ENCODE data around the gene TCF7L1.
"Not testable (repeated sequence)": the region's sequence is repeated elsewhere in the genome, so short reads cannot be mapped to it uniquely, and the experiment has no call there.

The TCF7L1 gene

DNA sequence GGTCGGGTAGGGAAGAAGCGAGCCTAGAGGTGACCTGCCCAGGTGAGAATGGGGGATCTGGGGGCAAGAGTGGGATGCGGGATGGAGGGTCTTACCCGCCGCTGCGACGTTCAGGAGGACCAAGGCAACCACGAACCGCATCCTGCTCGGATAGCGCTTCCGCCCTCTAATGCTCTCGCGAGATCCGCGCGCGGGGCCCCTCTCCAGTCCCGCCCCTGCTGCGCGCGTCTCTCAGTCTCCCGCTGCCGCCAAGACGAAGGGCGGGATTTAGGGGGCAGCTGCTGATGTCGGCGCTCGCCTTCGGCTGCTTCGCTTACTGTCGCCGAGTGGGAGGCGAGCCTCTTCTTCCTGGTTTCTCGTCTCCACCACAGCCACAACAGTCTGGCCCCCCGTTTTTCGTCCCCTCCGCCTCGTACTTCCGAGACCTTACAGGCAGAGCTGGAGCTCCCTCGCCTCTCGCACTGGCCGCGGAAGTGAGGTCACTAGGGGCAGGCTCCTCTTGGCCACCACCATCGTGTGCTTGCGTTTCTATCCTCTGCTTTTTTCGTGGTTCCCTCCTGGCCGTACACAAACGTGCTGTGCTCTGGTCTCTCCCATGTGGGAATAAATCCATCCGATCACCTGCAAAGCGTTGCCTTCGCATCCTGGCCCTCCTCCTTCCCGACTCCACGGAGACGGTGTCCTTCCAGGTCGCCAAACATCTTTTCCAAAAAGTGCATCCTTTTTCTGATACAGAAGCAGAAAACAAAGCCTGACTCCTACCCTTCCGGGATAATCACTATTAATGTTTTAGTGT lies 194.8 kb downstream of the TCF7L1 start, which contains the start of gene TGOLN2:
TSS of gene TGOLN2 (minus strand) at position 168 of the 796 bp plus-strand sequence. CDS start at position 141, 27 bp downstream.
- DNase-seq = peak; percentile 88

DNA sequence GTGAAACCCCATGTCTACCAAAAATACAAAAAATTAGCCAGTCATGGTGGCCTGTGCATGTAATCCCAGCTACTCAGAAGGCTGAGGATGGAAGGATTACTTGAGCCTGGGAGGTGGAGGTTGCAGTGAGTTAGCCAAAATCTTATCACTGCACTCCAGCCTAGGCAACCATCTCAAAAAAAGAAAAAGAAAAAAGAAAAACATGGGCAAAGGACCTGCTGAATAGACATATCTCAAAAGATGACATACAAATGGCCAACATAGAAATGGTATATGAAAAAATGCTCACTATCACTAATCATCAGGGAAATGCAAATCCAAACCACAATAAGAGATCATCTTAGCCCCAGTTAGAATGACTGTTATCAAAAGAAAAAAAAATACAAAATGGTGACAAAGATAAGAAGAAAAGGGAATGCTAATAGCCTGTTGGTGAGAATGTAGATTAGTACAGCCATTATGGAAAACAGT lies 196.0 kb downstream of the TCF7L1 start:
- DNase-seq = no peak

DNA sequence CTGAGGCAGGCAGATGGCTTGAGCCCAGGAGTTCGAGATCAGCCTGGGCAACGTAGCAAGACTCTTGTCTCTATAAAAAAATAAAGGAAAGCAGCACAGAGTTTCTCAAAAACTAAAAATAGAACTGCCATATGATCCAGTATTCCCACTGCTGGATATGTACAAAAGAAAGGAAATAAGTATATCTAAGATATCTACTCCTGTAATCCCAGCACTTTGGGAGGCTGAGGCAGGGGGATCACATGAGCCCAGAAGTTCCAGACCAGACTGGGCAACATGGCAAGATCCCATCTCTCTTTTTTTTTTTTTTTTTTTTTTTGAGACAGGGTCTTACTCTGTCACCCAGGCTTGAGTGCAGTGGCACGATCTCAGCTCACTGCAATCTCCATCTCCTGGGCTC lies 196.5 kb downstream of the TCF7L1 start:
- not testable (repeated sequence) for DNase-seq

GRCh38 chr2:85330839-85331636 lies 197.8 kb downstream of the TCF7L1 start:
- no peak for DNase-seq

GRCh38 chr2:85333877-85334276 lies 200.7 kb downstream of the TCF7L1 start:
- not testable (repeated sequence) for DNase-seq

GRCh38 chr2:85334928-85335327 lies 201.7 kb downstream of the TCF7L1 start:
- DNase-seq = no peak

DNA sequence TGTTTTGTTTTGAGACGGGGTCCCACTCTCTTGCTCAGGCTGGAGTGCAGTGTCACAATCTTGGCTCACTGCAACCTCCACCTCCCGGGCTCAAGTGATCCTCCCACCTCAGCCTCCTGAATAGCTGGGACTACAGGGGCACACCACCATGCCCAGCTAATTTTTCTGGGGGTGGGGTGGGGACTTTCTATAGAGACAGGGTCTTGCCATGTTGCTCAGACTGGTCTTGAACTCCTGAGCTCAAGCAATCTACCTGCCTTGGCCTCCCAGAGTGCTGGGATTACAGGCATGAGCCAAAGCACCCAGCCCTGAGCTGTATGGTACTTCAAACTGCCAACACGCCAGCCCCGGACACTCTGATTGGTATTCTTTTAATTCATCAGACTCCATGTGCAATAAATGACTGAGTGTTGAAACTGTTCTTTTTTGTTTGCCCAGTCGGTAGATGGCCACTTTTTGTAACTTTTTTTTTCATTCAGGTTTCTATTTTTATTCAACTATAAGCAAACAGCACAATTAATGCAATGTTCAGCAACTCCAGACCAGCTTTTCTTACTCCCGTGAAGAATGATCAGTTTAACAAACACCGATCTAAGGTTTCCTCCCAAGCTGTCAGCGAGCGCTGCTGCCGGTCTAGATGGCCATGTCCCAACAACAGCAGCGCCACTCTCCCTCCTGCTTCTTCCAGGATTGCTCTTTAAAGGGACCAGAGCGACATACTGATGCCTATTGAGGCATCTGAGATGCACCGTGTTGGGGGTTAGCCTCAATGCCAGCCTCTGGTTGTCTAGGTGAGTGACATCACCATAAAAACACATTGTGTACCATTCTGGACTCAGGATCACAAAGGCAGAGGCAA lies 207.1 kb downstream of the TCF7L1 start:
- DNase-seq = no peak

GRCh38 chr2:85341269-85342029 lies 208.3 kb downstream of the TCF7L1 start:
- DNase-seq = no peak

DNA sequence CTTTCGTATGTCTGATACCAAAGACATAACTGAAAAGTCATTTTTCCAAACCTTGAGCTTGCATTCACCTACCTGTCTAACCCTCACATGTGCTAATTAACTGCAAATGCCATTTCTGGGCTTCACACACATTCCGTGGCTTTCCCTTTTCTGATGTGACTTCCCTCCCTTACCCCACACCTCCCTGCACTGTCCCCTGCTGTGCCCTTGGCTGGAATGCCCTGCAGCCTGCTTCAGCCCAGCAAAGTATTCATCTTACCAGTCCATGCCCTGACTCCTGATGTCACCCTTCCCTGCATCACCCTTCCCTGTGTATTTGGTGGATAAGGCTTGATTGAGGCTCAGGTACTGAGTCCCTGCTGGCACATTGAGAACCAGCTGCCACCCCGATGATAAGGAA lies 209.0 kb downstream of the TCF7L1 start:
- no peak for DNase-seq

DNA sequence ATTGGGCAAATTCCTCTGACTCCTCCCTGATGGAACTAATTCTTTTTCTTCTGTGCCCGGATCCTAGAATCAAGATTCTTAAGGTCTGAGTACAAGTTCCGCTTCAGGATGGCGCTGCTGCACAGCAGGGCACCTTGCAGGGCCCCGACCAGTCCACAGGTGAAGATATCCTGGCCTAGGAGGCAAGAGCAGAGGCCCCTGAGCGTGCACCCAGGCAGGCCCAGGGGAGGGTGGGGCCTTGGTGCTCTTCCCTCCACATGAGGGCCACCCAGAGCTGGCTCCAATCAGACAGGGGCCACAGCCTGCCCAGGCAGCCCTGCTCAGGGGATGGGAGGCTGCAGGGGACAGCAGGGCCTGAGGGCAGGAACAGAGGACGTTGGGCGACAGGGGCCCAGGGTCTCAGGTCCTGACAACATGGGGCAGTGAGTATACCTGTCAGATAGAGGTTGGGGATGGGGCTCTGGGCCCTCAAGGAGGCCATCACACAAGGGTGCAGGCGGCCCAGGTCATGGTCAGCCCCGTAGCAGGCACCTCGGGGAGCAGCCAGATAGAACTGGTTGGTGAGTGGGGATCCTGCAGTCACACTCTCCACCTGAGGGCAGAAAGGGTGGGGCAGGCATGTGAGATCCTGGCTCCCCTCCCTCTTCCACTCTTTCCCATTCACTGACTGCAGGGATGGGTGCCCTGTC lies 210.2 kb downstream of the TCF7L1 start:
- not testable (repeated sequence) for DNase-seq

DNA sequence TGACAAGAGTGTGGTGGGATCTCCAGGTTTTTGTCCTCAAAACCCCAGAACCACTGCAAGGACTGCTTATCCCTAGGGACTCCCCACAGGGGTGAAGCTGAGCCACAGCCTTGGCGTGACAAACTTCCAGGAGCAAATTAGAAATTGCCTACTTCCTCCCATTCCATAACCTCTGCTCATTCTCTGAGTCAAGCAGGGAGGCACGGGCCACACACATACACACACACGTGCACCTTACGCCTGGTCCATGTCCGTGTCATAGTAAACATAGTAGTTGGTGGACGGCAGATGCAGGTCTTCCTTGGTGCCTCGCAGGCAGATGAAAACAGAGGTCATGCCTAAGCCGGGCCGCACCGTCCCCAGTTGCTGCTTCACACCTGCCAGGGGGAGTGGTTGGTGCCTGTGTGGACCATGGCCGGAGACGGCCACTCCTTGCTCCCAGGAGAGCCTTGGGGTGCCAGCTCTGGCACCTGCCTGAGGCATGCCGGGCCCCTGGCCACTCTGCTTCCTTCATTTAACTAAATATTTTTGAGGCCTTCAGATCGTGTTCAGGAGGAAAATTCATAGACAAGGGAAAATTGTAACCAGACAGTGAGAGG lies 211.3 kb downstream of the TCF7L1 start:
- no peak for DNase-seq

- DNase-seq = no peak
These were observed 214.4 kb downstream of the TCF7L1 start for GRCh38 chr2:85347599-85347998.

DNA sequence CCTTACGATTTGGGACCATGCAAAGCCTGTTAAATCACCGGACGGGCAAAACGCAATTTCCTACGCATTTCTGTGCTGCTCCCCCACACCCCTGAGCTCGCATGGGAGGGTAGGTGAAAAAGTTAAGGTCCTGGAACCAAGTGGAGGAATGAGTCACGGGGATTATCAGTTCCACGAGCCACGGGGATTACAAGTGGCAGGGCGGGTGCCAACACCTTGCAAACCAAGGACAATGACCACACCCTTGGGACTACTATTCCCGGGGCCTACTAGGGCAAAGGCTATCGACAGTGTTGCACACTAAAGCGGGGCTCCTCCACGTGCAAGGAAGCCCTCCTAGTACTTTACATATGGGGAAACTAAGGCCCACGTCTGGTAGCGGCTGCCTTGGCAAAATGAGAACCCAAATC lies 220.7 kb downstream of the TCF7L1 start:
- peak; percentile 14 to 18 for DNase-seq

DNA sequence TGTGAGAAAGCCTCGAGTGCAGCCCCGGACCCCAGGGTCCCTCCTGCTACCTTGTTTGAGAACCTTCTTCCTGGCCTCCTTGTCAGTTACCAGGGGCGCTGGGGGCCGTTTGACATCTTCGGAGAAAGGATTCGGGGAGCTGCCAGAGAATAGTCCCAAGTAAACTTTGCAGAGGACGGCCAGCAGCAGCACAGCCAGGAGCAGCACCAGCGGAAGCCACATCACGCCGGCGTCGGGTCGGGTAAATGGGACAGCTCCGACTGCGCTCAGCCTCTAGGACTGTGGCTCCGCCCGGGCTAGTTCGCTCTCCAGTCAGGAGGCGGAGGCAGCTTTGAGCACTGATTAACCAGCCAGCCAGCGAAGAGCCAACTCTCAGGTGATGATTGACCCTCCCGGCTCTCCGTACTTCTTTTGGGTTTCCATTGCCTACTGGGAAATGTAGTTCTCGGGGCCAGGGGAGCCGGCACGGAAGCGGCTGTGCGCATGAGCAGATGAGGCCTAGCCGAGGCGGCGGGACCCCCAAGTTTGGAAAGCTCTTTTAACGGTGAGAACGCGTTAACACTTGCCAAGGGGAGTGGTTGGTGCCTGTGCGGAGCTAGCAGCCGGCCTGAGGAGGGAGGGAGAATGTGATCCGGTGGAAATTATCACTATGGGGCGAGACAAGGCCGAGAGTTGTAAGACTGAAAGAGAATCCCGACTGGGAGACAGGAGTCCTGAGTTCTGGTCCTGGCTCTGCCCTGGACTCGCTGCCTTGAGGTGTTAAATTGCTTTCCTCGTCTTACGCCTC lies 221.3 kb downstream of the TCF7L1 start, which contains the start of the genes ELMOD3 and RETSAT:
TSS of gene ELMOD3 (plus strand) at position 484 of the 787 bp plus-strand sequence. CDS start 2,430 bp downstream, outside the sequence.
TSS of gene RETSAT (minus strand) at position 243 of the 787 bp plus-strand sequence. CDS start at position 222, 21 bp downstream.
- DNase-seq = peak; percentile 97 to 98

DNA sequence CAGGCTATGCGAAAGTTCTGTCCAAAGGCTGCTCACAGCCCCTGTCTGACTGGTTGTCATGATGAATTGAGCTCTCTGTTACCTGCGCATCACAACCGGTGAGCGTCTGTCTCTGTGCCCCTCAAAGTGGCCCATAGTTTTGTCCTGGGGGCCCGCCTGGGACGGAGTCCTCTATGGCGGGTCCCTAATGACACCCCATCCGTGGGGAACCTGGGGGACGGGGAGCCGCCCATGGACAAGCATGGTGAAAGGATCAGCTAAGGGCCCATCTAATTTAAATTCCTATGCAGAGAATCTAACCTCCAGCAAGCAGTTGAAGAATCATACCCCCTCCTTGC lies 221.8 kb downstream of the TCF7L1 start:
- no peak for DNase-seq

DNA sequence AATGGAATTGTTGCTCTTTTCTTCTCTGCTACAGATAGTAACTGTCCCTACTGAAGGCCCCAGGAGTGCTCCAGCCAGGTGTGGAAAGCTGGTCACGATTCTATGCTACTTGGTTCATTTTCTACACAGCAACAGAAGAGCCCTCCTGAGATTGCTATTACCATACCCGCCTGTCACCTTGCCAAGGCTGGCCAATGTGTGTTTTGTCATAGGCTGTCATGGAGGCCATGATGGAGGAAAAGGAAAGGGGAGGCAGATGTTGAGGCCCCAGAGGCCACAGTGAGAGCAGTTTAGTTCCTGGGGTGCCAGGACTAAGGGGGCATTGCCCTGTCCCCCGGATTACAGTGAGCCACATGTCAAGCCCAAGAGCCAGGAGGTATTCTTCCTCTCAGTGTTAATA lies 222.3 kb downstream of the TCF7L1 start:
- DNase-seq = no peak

DNA sequence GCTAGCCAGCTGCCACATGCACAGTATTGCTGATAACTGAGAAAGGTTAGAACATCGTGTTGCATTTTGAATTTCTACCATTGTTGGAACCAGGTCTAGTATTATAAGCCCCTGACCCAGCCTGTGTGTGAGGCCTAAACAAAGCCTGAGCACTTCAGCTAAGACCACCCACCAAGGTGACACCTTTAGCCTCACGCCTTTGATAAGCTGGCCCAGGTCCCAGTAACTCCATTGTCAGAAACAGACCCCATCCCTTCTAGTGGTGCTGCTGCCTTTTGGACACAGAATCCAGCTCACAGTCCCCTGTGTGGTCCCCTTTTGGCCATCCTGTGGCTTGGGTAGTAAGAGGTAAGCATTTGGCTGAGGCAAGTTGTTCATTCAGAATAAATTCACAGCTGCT lies 223.0 kb downstream of the TCF7L1 start:
- DNase-seq = no peak

GRCh38 chr2:85357736-85358135 lies 224.5 kb downstream of the TCF7L1 start:
- no peak for DNase-seq

All from SHP77 (cell line).